ENCODE measurements around the gene MAP7D2.

GRCh38 chrX:20101934-20102581 lies 14.6 kb downstream of the MAP7D2 start:
- TF ChIP-seq POLR2A (IDR thresholded peaks at IDR 0.05) = no peak
- TF ChIP-seq EP300 (IDR thresholded peaks at IDR 0.05; ENCODE audit: low read depth) = no peak

Measured in transverse colon (tissue), 1 donor.